DMS79 (cell line): ENCODE results near the gene SDHAF2.
"Not testable (repeated sequence)": the region's sequence is repeated elsewhere in the genome, so short reads cannot be mapped to it uniquely, and the experiment has no call there.

Source experiments
- DNase-seq: peaks from one replicate; lab custom pipeline; 2025; lab: John Stamatoyannopoulos, UW

Gene SDHAF2

DNA sequence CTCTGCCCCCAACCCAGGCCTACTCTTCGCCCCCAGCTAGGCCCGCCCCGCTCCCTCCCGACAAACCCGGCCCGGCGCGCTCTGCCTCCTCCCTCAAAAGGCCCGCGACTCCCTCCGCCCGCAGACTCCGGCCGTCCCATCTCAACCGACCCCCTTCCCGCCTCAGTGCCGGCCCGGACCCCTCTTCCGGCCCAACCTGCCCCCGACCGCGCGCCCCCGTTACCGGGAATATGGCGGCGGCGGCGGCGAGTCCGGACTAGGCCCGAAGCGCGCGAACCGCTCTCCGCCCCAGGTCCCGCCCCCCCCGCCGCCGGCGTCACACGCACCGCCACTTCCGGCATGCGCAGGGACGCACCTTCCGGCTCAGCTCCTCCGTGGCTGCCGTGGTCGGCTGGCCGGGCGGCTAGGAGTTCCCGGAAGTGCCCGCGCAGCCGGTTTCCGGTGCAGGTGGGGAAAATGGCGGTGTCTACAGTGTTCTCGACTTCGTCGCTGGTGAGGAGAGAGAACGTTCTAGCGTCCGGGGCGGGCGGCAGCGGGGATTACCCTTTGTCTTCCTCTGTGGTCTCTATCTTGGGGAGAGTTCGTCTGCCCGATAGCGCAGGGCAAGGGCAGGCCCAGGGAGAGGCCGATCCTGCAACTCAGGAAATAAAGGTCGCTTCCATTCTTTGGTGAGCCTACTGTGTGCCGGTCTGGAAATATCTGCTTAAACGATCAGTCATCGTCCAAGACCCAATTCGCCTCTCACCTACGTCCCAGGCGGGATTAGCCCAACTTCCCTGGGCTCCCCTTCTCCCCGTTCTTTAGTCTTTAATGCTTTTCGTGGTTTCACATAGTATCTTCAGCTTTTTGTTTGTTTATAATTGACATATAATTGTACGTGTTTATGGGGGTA, at the start of gene SDHAF2, which contains the start of gene CPSF7:
Gene SDHAF2, plus strand, starts transcription at position 434 of the 892 bp plus-strand sequence. Its CDS starts 23 bp downstream, at position 457.
Gene CPSF7, minus strand, starts transcription at position 285 of the 892 bp plus-strand sequence. CDS start 740 bp downstream, outside the sequence.
- DNase-seq = peak; percentile 90

DNA sequence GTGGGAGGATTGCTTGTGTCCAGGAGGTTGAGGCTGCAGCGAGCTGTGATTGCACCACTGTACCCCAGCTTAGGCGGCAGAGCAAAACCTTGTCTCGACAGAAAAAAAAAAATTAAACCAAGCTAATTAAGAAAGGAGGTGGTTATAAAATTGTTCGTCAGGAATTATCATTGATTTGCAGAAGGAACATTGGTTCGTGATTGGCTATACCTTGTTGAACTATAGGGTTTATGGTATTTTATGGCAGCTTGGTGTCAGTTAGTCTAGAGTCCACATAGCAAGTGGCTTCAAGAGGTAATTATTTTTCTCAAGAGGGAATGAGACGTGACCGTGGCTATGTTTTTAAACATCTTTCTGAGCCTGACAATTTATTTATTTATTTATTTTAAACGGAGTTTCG, 49.0 kb upstream of the SDHAF2 start:
- no peak for DNase-seq

GRCh38 chr11:61383859-61384258, 46.1 kb upstream of the SDHAF2 start:
- not testable (repeated sequence) for DNase-seq

GRCh38 chr11:61384271-61385242, 45.4 kb upstream of the SDHAF2 start:
- no peak for DNase-seq

DNA sequence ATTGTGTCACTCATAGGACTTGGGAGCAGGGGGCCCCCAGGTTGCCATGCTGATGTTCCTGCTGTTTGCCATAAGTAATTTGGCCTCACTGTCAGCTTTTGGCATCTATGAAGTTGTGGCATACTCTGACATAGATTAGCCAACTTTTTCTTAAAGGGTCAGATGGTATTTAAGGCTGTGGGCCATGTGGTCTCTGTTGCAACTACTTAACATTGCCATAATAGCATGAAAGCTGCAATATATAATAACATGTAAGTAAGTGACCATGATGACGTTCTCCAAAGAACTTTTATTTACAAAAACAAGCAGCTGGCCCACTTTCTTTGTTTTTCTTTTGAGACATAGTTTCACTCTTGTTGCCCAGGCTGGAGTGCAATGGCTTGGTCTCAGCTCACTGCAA, 39.8 kb upstream of the SDHAF2 start:
- DNase-seq = no peak

GRCh38 chr11:61392981-61393595, 36.8 kb upstream of the SDHAF2 start:
- DNase-seq = no peak

DNA sequence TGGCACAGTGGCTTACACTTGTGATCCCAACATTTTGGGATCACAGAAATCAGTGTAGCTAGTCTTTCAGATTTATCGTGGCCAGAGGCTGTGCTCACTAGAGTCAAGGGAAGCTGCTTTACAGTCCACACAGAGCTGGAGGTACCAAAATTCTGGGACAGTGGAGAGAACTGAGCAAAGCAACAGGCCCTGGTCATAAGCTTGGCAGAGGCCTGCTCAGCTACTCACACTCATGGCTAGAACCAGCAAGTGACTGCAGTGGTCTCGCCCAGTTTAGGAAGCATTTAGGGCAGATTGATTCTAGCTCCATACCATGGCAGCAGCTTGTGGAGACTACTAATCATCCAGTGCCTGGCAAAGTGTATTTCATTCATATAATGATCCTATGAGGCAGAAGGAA, 28.8 kb upstream of the SDHAF2 start:
- no peak for DNase-seq

- DNase-seq = no peak
These were observed 28.4 kb upstream of the SDHAF2 start for GRCh38 chr11:61401573-61401972.

DNA sequence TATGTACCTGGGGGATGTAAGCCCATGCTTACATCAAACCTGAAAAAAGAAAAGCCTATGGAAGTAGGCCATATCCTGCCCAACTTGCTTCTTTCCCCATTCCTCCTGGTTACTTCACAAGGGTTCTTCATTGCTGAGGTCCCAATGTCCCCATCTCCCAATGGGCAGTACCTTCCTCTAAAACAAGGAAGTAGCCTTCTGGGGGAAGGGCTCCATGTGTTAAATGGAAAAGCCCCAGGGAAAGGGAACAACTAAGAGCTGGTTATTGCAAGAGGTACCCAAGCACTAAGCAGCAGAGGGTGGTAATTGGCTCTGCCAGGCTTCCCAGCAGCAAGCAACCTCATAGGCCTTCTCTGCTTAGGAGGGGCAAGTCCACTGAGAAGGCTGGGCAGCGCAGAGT, 26.3 kb upstream of the SDHAF2 start:
- no peak for DNase-seq

- DNase-seq = no peak
These were observed 25.8 kb upstream of the SDHAF2 start for GRCh38 chr11:61404103-61404502.

DNA sequence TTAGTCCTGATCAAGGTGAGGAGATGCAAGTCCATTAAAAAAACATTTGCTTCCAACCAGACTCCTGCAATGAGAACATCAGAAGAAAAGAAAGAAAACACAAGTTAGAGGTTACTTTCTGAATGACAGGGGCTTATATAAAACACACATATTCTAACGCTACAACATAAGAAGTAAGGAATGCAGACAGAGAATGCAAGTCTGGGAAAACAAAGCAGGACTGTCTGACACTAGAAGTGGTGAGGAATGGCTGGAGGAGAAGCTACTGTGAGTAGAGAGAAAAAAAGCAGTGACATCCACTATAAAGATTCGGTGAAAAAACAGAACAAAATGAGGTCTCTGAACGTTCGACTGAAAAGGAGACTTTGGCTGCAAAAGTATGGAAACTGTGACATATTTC, 25.3 kb upstream of the SDHAF2 start:
- DNase-seq = no peak

DNA sequence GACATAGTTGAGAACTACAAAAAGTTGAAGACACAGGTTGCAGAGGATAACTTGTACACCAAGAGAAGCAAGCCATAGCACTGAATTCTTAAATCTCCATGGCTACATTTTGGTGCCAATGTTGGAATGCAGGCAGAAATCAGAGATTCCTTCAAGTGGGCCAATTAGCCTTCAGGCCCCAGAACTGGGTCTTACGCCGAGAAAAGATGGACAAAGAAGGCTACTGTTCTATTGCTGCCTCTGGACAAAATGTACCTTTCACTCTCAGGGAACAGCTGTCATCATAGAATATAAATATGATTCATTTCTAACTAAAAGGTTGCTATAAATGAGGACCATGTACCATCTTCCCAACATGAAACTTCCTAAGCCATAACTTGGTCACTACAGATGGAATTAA, 23.9 kb upstream of the SDHAF2 start:
- no peak for DNase-seq

- DNase-seq = no peak
These were observed 22.8 kb upstream of the SDHAF2 start for GRCh38 chr11:61406991-61407728.

- no peak for DNase-seq
These were observed 18.3 kb upstream of the SDHAF2 start for GRCh38 chr11:61411589-61411988.

DNA sequence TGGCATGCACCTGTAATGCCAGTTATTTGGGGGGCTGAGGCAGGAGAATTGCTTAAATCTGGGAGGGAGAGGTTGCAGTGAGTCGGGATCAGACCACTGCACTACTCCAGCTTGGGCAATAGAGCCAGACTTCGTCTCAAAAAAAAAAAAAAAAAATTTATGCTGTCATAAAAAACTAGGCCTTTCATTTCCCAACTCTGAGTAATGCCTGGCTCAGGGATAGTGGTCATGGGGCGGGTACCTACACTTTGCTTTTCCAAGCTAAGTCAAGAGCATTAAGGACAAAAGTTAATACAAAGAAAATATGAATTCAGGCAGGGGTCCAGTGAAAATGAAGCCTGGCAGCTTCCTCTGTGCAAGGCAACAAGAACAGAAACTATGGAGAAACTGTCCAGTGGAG, 16.4 kb upstream of the SDHAF2 start:
- no peak for DNase-seq

DNA sequence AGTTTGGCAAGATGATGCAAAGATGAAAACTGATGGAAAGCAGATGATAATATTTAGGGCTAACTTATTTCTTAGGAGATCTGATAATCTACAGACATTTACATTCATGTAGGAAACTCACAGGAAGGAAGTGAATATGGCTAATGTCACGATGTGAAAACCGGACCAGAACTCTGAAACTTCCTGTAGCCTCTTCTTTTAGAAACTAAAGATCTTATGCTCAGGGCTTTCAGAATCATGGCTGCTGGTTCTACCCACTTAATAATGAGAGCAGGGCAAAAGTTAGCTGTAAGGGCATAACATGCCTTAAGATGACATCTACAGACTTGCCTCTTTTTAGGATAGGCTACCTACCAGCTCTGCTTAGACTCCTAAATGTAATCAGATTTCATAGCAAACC, 15.4 kb upstream of the SDHAF2 start:
- no peak for DNase-seq

- DNase-seq = no peak
These were observed 14.5 kb upstream of the SDHAF2 start for GRCh38 chr11:61415381-61415780.

GRCh38 chr11:61416941-61417340, 13.0 kb upstream of the SDHAF2 start:
- DNase-seq = no peak

DNA sequence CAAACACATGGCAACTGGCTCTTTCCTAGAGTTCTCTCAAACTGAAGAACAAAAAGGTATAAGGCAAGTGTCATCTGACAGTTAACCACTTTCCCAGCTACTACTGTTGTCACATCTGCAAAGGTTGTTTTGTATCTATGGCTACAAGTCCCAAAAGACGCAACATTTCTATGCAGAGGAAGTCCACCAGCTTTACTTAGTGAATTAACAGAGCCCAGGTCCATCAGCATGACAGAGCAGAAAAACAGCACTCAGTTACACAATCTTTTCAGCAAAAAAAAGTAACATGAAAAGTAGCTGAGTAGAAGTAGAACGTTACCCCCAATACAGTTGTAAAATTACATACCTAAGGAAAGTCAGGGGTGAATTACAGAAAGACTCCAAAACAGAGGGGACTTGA, 12.3 kb upstream of the SDHAF2 start:
- no peak for DNase-seq

DNA sequence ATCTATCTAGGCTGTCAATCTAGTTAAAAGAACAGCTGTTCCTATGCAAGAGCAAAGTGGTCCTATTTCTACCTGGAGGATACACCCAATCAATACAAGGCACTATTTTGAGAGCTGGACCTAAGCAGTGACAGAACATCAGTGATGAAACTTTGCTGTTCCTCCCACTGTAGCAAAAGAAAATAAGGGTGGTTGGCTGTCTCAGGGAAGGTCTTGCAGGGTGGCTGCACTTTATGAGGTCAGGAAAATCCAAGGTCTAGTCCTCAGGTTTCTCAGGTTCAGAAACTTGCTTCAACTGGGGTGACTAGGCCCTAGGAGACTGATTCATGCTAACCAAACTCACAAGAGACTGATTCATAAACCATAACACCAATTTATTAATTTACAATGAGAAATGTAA, 11.8 kb upstream of the SDHAF2 start:
- DNase-seq = no peak

DNA sequence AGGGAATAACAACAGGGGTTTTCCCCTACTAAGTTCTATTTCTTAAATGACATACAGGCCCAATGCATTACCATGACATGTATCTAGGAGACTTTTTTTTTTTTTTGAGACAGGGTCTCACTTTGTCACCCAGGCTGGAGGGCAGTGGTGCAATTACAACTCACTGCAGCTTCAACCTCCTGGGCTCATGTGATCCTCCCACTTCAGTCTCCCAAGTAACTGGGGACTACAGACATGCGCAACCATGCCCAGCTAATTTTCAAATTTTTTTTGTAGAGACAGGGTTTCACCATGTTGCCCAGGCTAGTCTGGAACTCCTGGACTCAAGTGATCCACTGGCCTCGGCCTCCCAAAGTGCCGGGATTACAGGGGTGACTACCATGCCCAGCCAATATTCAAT, 7.7 kb upstream of the SDHAF2 start:
- no peak for DNase-seq
